GM12892 (cell line): ENCODE data around the gene SOX6.

ENCODE experiments used
- POLR2A ChIP-seq: IDR thresholded peaks from 2 replicates; pipeline ENCODE4 v1.6.1; 2011; ENCODE audit warnings: low read depth, low read length, control low read depth
- POLR2AphosphoS5 ChIP-seq: IDR thresholded peaks from 2 replicates; pipeline ENCODE4 v1.6.1; 2011; ENCODE audit warnings: low read depth, low read length, control low read depth
- TAF1 ChIP-seq: IDR thresholded peaks from 2 replicates; pipeline ENCODE4 v1.6.1; 2011; ENCODE audit warnings: low read depth, mild to moderate bottlenecking, control low read depth, low read length, borderline replicate concordance

DNA sequence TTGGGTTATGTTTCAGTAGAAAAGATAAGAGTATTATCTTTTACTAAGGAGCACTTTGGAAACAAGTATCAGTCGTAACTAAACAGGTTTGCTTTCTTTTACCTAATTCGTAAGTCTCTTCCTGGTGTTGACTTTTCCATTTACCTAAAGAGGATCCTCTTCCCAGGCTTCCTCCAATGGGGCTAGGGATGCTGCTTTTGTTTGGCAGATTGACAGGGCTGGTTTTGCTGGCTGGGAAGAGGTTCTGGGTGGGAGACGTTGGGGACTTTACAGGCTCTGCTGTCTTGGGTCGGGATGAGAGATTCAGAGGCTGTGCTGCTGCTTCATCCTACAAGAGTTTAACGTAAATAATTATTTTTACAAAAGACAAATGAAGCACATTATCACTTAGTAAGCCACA is 306.7 kb downstream of the SOX6 start:
- TF ChIP-seq POLR2A (no peak), POLR2AphosphoS5 (no peak), TAF1 (no peak)
